K562 (cell line): ENCODE measurements around the gene PRMT2.

Experiments used
- CTCF ChIP-seq, 3 experiments: IDR thresholded peaks in 2 of 3; conservative IDR thresholded peaks in 1 of 3; 2 replicates each; pipeline ENCODE4 v1.5.1; 2011 to 2012; ENCODE audit warnings: low read length in 3 of 3, mild to moderate bottlenecking in 3 of 3, control low read depth in 2 of 3, improper control_type of control experiment in 1 of 3, inconsistent platforms in 1 of 3, low read depth in 1 of 3, mixed read lengths in 1 of 3, moderate library complexity in 1 of 3; ENCODE audit not compliant: insufficient read depth in 2 of 3
- EGR1 ChIP-seq: fragments of 450-650 bp; conservative IDR thresholded peaks from 2 replicates; pipeline ENCODE4 v1.6.1; 2017; ENCODE audit warnings: mild to moderate bottlenecking
- FOS ChIP-seq: IDR thresholded peaks from 3 replicates; pipeline ENCODE4 v1.6.1; 2011; ENCODE audit not compliant: insufficient read length; ENCODE audit errors: extremely low read depth
- NFRKB ChIP-seq: fragments of 450-650 bp; IDR thresholded peaks from 2 replicates; pipeline ENCODE4 v1.6.1; 2016; ENCODE audit warnings: low read depth
- PHB ChIP-seq: fragments of 250-450 bp; sonication (Bioruptor Pico); IDR thresholded peaks from 2 replicates; pipeline ENCODE4 v1.5.0; 2021
- SMAD4 ChIP-seq: fragments of 250-450 bp; sonication (Bioruptor Pico); conservative IDR thresholded peaks from 2 replicates; pipeline ENCODE4 v1.8.0; 2021; ENCODE audit warnings: inconsistent platforms, mild to moderate bottlenecking, moderate library complexity
- TRIM28 ChIP-seq: fragments of 450-650 bp; IDR thresholded peaks from 2 replicates; pipeline ENCODE4 v1.6.1; 2017
- ZKSCAN1 ChIP-seq: fragments of 150-350 bp; IDR thresholded peaks from 2 replicates; pipeline ENCODE4 v1.6.1; 2016; ENCODE audit warnings: low read depth, low read length
- ZNF146 ChIP-seq: IDR thresholded peaks from one replicate; pipeline ENCODE4 v1.6.1; 2018; ENCODE audit warnings: missing compliant biosample characterization; ENCODE audit not compliant: unreplicated experiment

- TF ChIP-seq NFRKB (no peak), FOS (no peak), SMAD4 (CRISPR knock-in tag) (no peak), ZKSCAN1 (no peak), ZNF146 (CRISPR knock-in tag) (no peak), EGR1 (no peak), CTCF (IDR thresholded peaks at IDR 0.05 in 2 of 3, conservative IDR thresholded peaks at IDR 0.05 in 1 of 3; ENCODE audit: insufficient read depth in 2 of 3, low read depth in 1 of 3, low read length in 3 of 3) (no peak), PHB (CRISPR knock-in tag) (no peak), TRIM28 (no peak)
Observed at GRCh38 chr21:46674430-46675007, 39.0 kb downstream of the PRMT2 start.
